Measurements from ENCODE around the gene RNU6-9.

RNU6-9 gene

GRCh38 chr19:940591-941291, 47.5 kb downstream of the RNU6-9 start:
- TF ChIP-seq CTCF (conservative IDR thresholded peaks at IDR 0.05; ENCODE audit: low read depth): no peak
- ChIA-PET CTCF (interaction anchor here (0.8 kb wide), 1 partner anchor 30 kb away, joined by 3 read pairs; no protein-coding TSS in a partner anchor), POLR2A (ENCODE audit: low non-redundant PET) (no interaction called here)
- no peak for DNase-seq (ENCODE audit: low spot score)
- H3K27ac ChIP-seq: peak overlapping the region; percentile 92

GRCh38 chr19:941292-942132, 48.2 kb downstream of the RNU6-9 start:
- ChIA-PET POLR2A (ENCODE audit: low non-redundant PET) (no interaction called here), CTCF (no interaction called here)
- peak overlapping the region; percentile 92 for H3K27ac ChIP-seq
- TF ChIP-seq CTCF (conservative IDR thresholded peaks at IDR 0.05; ENCODE audit: low read depth): no peak
- DNase-seq (ENCODE audit: low spot score): no peak

GRCh38 chr19:942133-942645, 48.9 kb downstream of the RNU6-9 start:
- ChIA-PET CTCF (no interaction called here), POLR2A (ENCODE audit: low non-redundant PET) (no interaction called here)
- no peak for TF ChIP-seq CTCF (conservative IDR thresholded peaks at IDR 0.05; ENCODE audit: low read depth)
- H3K27ac ChIP-seq: no peak overlapping the region
- no peak for DNase-seq (ENCODE audit: low spot score)
